Stimulated activated CD4-positive, alpha-beta T cell treated with anti-CD3 and anti-CD28 coated beads, Interleukin-1b, Interleukin-23, amount 100 ng/mL, for 48 hours (primary cell): ENCODE measurements around the gene IGHMBP2.

Source experiments
- DNase-seq: peaks from one replicate; pipeline ENCODE4 v3.0.0-alpha.2; 2020

IGHMBP2 gene

DNA sequence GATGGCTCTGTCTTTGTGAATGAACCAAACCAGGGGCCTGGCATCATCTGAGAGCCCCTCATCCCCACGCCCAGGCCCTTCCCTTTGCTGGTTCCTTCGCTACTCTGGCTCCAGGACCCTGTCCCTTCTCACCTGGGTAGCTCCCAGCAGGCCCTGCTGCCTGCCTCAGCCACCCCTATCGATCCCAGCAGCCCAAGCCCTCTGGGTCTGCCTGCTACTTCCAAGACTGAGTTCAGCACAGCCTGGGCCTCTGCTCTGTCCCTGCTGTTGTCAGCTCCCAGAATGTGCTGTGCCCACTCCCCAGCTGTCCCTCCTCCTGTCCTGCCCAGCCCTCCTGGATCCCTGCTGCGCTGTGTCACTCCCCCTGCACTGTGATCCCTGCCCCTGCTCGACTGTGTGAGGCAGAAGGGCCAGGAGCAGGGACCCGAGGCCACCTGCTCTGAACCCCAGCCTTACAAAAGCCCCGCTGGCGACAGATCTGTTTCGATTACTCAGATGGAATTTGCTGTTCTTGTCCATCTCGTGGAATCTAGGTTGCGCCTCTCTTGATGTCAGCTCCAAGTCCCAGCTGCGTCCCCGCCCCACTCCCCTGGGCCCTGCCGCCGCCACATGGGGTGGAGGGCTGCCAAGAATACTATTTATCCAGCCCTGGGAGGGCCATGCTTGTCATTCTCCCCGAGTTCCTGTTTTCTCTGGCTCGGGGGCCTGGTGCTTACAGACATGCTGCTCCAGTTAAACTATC is 13.0 kb upstream of the IGHMBP2 start:
- DNase-seq: no peak

DNA sequence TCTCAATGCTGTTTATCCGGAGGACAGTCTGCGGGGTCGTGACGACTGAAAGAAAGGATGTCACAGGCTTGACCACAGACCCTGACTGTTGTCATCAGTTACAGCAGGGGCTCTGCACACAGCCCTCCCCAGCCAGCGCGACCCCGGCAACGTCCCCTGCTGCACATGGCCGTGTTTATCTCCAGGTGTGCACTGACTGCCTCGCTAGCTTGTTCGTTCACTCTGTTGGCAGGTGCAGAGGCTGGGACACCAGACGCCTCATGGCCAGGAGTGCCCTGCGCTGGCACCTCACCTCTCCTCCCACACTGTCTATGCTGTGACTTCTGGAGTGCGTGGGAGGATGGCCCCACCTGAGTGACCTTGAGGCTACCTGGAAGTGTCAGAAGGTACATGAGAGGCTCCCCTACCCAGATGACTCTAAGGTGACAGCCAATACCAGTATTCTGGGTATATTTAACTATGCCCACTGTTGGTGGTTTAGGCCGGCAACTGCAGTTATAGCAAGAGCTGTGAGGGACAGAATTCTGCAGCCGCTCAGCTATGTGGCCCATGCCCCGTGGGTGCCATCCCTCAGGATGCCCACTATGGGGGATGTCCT is 12.2 kb upstream of the IGHMBP2 start:
- no peak for DNase-seq

DNA sequence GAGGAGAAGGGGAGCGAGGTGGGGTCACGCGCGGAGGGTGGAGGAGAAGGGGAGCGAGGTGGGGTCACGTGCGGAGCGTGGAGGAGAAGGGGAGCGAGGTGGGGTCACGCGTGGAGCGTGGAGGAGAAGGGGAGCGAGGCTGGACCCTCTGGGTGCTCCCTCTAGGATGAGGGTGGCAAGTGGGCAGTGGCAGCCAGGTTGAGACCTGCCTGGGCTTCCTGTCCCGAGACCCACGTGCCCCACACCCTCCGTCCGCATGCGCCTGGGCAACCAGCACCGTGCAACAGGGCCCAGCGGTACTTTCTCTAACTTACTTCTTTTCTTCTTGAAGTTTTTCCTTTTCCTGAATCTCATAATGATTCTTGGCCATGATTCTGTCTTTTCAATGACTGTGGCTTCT is 11.1 kb upstream of the IGHMBP2 start:
- no peak for DNase-seq

DNA sequence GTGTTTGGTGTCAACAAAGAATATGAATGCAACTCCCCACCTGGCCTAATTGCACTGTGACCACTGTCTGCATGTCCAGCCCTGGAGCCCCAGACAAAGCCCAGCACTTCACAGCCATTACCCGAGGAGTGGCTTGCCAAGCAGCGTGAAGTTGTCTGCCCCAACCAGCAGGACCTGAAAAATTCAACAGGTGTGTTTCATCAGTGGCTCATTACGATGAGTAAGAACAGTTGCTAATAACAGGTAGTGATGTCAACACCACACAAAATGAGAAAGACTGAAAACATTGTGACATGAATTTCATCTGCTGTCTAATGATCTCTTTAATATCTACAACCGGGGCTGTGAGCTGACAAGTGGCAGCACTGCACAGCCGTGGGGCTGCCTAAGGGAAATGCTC is 10.4 kb upstream of the IGHMBP2 start:
- no peak for DNase-seq

DNA sequence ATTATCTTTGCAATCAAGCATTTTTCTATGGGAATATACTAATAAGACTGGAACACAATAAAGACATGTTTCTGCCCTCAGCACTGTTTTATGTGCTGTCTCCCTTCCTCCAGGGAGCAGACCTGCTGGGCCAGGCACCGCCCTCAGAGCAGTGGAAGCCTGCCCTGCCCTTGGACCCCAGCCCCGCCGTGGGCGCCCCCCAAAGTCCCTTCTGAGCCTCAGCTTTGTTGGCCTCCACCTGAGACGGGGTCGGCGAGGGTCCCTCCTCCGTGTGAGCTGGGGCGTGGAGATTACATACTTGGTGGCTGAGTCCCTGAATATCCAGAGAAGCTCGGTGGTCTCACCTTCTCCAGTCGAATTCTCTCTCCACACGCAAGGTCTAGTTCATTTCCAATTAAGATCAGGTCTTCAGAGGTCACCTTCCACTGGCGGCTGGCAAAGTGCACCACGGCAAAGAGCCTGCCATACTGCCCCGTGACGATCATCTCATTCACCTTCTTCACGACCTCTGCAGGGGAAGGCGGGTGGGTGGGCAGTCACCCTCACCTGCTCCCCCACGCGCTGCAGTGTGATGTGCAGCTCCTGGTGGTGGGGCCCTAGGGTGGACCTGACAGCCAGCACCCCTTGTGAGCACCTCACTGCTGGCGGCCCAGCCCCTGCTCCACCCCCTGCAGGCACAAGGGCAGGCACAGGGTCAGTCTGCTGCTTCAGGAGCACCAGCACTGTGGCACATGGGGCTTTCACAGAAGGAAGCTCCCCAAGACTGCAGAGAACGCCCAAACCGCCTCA is 7.3 kb upstream of the IGHMBP2 start:
- DNase-seq: no peak

DNA sequence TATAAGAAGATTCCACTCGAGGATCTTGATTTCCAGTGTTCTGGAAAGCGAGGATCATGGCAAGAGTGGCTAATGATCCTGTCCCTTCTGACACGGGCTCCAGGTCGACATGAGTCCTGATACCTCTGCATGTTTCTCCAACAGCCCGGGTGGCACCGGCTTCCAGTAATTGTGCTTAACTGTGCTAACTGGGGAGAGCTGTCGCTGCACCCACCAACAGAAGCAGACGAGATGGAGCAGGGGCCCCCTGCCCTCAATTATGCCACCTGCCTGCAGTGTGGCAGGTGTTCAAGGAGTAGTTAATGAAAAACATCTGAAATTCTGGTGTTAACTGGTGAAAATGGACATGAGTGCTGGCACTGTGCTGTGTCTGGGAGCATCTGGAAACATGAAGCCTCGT is 6.2 kb upstream of the IGHMBP2 start:
- DNase-seq: no peak

DNA sequence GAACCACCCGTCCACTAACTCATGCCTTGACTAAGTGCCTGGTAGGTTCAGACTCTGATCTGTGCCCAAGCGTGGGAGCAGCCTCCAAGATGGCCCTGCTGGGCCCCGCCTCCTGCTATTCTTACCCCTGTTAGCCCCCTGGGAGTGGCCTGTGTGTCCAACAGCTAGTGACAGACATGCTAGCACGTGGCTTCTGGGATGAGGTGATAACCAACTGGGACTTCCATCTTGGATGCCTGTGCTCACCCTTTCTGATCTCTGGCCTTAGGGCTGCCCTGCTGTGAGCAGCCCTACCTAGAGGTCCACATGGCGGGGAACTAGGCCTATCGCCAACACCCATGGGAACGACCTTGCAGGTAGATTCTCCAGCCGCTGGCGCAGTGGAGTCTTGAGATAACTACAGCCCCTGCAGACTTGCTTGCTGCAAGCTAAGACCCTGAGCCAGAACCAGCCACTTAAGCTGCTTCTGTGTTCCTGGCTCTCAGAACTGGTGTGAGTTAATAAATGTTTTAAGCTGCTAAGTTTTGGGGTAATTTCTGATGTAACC is 2.8 kb upstream of the IGHMBP2 start:
- no peak for DNase-seq

DNA sequence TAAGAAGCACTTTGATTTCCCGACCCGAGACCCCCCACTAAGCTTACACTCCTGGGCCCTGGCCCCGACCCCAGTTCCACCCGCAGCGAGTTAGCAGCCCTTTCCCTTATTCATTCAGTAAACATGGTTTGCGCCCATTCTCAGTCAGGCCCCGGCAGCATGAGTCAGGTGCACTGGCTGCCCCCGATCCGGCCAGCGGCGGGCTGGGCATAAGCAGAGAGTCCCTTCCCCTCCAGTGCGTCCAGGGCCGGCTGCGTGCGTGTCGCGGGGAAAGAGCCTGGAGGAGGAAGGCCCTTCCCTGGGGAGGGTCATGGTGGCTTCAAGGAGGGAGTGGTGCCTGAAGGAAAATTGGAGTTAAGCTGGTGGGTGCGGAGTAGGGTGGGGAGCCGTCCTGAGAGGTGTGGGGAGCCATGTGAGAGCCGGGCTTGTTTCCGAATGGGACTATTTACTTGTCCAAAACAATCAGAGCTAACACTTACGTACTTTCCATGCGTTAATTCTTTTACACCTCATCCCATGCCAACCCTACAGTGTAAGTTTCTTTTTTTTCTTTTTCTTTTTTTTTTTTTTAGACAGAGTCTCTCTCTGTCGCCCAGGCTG is 657 bp downstream of the IGHMBP2 start:
- peak; percentile 13 for DNase-seq

DNA sequence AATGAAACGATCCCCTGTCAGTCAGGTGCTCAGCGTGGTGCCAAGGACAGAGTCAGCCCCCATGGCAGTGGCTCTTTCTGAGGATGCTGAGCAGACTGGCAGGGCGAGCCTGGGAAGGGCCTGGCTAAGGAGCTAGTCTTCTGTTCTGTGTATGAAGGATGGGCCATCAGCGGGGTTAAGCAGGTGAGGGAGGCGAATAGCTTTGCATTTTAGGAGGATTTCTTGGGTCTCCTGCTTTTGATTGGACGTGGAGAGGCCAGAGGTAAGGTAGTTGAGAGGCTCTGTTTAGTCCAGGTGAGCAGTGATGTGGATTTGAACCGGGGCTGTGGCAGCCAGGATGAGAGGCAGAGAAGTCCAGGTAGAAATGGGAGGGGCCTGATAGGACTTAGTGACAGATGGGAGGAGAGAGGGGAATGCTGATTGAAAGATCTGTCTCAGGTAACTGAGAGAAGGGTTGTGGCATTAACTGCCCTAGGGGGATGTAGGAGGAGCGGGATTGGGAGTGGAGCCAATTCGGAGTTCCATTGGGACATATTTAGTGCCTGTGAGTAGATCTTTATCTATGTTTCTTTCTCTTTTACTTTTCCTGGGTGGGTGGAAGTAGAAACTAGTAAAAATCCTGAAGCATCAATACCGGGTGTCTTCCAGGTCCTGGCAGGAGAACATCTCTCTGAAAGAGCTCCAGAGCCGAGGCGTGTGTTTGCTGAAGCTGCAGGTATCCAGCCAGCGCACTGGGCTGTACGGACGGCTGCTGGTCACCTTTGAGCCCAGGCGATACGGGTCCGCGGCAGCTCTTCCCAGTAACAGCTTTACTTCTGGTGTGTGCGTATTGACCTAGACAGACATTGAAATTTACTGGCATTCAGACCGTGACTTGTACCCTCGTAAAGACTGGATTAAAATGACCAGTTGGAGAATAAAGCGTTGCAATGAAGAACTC is 2.0 kb downstream of the IGHMBP2 start:
- no peak for DNase-seq

DNA sequence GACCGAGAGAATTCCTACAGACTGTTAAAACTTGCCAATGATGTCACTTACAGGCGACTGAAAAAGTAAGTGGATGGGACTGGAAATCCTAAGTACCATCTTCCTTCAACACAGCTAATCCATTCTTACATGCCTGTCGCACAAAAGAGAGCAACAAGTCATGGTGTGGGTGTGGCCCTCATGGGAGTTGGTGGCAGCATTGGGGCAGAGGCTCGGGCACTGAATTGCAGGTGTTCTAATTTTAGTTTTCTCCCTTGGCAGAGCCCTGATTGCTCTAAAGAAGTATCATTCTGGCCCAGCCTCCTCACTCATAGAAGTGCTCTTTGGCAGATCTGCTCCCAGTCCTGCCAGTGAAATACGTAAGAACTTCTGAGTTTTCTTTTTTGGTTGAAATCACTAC is 4.6 kb downstream of the IGHMBP2 start:
- no peak for DNase-seq

DNA sequence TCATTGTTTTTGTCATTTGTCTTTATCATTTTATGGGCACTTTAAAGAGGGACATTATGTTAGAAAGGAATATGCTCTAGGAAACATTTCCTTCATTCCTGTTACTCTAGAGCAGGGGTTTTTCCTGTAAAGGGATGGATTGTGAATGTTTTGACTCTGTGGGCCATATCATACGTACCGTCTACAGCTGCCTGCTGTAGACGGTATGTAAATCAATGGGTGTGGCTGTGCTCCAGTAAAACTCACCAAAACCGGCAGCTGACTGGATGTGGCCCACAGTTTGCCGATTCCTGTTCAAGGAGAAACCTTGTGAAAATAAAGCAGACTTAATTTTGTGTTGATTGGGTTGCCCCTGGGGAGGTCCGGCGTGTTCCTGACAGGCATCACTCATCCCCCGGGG is 7.3 kb downstream of the IGHMBP2 start:
- DNase-seq: no peak

DNA sequence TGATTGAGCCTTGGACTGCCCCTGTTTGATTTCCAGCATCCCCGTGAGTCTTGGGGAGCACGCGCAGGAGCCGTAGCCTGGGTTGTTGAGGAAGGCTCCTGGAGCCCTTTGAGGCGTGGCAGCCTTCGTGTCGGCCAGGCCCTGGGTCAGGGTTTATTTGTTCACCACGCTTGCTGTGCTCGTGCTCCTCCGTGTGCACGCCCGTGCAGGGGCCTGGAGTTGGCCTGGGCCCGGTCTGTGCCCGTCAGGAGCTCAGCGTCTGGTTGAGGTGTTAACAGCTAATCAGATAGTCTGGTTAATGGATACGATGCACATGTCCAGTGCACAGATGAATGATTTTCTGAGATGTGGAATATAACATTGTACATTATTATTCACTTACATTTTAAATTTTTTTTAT is 8.0 kb downstream of the IGHMBP2 start:
- DNase-seq: no peak

DNA sequence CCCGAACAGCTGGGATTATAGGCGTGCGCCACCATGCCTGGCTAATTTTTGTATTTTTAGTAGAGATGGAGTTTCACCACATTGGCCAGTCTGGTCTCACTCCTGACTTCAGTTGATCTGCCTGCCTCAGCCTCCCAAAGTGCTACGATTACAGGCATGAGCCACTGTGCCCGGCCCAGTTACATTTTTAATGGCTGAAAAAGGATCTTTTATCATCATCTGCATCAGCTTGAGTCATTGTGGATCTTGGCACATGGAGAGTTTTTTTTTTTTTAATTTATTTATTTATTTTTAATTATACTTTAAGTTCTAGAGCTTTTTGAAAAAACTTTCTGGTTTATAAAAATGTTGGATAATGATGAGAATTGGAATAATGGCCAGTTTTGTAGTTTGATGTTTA is 8.6 kb downstream of the IGHMBP2 start:
- DNase-seq: no peak

DNA sequence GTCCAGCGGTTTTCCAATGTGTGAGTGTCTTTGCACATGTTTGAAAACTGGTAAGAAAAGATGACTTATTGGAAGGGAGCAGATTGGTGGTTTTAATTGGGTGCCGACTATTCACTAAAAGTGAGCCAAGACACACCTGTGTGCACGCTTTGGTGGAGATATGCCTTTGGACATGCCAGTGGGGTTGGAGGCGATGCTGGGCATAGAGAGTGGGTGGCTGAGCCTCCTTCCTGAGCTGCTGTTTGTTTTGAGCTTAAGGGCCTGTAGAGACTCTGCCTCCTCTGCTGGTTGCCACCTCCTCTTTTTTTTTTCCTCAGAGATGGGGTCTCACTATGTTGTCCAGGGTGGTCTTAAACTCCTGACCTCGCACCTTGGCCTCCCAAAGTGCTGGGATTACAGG is 9.5 kb downstream of the IGHMBP2 start:
- DNase-seq: no peak

DNA sequence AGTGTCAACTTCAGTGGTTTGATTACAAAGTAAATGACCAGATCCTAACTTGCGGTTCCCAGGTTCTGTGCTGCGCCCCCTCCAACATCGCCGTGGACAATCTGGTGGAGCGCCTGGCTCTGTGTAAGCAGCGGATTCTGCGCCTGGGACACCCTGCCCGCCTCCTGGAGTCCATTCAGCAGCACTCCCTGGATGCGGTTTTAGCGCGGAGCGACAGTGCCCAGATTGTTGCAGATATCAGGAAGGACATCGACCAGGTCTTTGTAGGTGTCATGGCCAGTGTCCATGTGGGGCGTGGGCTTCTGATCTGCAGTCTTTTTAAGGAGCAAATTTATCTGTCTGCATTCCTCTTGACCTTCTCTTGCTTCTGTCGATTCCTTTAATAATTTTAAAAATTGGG is 11.1 kb downstream of the IGHMBP2 start:
- no peak for DNase-seq

DNA sequence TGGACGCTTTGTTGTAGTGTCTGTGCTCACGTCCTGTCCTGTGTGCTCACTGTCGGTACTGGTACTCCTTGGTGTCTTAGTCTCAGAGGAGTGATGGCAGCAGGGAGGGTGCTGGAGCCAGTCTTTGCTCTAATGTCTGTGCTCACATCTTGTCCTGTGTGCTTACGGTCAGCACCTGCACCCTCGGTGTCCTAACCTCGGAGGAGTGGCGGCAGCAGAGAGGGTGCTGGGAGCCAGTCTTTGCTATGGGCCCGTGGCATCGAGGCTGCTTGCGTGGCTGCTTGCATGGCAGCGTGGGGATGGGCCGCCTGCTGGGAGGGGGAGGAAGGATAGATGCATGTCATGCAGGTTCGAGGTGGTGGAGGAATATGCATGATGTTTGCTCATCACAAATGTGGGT is 12.7 kb downstream of the IGHMBP2 start:
- no peak for DNase-seq

DNA sequence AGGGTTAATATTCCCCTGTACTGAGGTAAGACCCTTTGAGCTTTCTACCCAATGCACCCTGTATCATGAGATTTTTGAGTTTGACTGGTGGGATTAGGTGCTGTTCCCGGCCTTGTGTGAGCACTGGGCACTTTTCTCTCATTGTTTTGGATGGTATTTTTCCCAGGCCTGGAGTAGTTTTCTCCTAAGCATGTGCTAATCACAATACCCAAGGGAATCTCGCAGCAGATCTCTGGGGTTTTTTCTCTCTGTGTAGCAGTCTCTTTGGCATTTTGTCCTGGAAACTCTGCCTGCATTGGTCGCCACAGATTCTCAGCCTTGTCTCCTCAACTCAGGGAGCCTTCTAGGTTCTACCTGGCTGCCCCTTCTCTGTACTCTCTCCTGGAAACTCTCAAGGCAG is 19.9 kb downstream of the IGHMBP2 start:
- no peak for DNase-seq

DNA sequence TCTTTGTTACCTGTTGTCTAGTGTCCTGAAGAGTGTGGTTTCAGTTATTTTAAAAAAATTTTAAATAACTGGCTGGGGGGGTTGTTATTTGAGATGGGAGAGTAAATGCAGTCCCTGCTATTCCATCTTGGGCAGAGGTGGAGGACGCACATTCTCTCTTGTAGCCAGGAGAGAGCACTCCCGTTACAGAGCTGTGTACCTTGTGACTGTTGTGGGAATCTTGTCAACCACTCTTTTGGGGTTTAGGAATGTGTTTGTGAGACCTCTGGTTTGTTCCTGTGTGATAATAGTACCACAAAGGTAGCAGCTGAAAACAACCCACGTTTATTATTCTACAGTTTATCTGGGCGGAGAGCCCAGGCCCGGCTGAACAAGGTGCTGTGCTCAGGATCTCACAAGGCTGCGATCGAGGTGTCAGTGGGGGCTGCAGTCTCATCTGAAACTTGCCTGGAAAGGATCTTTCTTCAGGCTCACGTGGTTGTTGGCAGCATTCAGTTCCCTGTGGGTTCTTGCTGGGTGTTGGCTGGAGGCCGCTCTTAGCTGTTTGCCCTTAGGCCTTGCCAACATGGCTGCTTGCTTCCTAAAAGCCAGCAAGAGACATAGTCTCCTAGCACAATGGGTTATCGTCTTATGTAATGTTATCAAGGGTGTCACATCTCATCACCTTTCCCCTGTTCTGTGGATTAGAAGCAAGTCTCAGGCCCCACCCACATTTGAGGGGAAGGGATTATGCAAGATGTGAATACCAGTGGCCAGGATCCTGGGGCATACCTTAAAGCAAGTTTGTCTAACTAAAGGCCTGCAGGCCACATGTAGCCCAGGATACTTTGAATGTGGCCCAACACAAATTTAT is 20.6 kb downstream of the IGHMBP2 start:
- no peak for DNase-seq

DNA sequence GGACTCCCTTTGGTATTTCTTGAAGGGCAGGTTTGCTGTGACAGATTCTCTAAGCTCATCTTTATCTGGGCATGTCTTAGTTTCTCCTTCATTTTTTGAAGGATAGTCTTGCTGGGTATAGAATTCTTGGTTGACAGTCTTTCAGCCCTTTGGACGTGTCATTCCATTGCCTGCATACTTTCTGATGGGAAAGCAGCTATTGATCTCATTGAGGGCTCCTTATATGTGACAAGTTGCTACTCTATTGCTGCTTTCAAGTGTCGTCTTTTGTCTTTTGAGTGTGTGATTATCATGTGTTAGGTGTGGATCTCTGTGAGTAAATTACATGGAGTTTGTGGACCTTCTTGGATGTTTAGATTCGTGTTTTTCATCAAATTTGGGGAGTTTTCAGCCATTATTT is 21.9 kb downstream of the IGHMBP2 start:
- DNase-seq: no peak

DNA sequence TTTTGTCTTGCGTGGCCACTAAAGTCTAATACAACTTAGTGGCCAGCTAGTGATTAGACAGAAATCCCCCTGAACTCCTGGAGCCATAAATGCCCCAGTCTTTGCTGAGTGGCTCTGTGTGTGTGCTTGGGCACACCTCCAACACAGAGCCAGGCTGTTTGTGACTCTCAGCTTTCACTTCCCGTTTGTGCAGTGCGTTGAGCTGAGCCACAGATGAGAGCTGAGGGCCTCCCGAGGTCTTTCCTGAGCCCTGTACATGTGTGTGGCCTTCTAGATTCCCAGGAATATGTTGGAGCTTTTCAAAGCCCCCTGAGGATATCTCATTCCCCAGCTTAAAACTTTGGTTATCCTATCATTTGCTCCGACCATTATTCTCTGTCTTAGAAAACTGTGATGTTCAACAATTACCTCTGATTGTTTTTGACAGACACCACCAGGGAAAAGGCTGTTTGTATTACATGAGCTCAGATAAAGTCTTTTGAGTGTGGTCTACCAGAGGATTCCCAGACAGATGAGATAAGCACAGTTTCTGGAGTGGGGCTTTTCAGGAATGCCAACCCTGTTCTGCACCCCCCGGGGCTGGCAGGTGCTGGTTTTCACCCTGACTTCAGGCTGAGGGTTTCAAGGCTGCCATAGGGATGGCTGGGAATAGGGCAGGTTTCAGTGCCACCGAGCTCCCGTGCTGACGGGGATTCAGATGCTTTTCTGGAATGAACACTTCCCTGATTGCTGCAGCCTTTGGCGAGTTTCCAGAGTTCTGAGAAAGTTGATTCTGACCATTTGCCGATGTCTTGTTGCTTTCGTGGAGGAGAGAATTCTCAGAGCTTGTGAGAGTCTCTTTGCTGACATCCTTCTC is 23.8 kb downstream of the IGHMBP2 start:
- DNase-seq: no peak
